Neural cell (in vitro differentiated cells): ENCODE measurements around the gene STX18.

ENCODE experiments used
- CTCF ChIP-seq: fragments of 450-650 bp; IDR thresholded peaks from 2 replicates; pipeline ENCODE4 v1.5.1; 2014; ENCODE audit warnings: antibody characterized with exemption, mild to moderate bottlenecking, moderate library complexity; ENCODE audit not compliant: poor library complexity, severe bottlenecking
- EZH2 ChIP-seq: fragments of 200-600, 300-800 bp; shearing (Covaris generic), sonication (generic); IDR thresholded peaks from 2 replicates; pipeline ENCODE4 v1.6.1; 2014; ENCODE audit warnings: antibody characterized with exemption, low read length, borderline replicate concordance, mild to moderate bottlenecking; ENCODE audit not compliant: insufficient read depth, poor library complexity, severe bottlenecking
- POLR2AphosphoS5 ChIP-seq: IDR thresholded peaks from 2 replicates; pipeline ENCODE4 v1.6.1; 2012
- RAD21 ChIP-seq: fragments of 450-650 bp; conservative IDR thresholded peaks from 2 replicates; pipeline ENCODE4 v1.6.1; 2014; ENCODE audit warnings: antibody characterized with exemption, mild to moderate bottlenecking, moderate library complexity
- SMC3 ChIP-seq: fragments of 450-650 bp; conservative IDR thresholded peaks from 2 replicates; pipeline ENCODE4 v1.6.1; 2014; ENCODE audit warnings: antibody characterized with exemption, mild to moderate bottlenecking, moderate library complexity; ENCODE audit not compliant: poor library complexity

- TF ChIP-seq CTCF (no peak), RAD21 (no peak), SMC3 (no peak), EZH2 (no peak), POLR2AphosphoS5 (no peak)
Measured at GRCh38 chr4:4521136-4521535, 20.7 kb downstream of the STX18 start.
